ENCODE results near the gene EFNA1.

DNA sequence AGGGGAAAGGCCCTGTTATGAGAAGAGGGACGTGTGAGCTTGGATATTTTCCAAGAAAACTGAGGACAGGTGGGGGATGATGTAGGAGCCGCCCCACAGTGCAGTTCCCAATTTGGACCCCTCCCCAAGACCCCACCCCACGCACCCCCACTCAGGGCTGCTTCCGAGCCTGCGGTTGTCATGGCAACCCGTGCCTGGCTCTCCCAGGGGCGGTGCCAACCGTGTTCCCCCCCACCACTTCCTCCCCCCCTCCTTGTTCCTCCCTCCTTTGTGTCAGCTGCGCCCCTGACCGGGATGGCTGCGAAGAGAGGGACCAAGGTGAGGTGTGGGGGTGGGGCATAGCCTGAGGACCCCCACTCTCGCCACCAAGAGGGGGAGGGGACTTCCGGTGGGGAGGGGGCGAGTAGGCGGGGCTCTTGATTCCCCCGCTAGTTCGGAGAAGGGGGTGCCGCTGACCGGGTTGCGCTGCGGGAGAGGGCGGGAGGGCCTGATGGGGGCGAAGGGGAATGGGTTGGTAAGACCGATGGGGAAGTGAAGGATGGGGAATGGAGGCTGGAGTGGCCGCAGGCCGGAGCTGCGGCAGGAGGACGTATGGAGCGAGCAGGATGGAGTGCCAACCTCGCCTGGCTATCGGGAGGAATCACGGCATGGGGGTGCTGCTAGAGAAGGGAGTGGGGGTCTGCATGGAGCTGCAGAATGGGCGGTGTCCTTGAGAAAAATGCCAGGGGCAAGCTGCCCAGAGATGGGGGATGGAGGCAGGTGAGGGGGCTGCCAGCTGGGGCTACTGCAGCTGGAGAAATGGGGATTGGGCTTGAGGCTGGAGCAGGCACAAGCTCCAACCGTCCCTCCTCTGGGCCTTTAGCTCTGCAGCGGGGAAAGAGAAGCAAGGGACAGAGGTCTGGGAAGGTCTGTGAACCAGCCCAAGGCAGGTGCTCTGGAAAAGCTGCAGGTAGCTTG is 46.9 kb downstream of the EFNA1 start:
- TF ChIP-seq, protein P1, sequence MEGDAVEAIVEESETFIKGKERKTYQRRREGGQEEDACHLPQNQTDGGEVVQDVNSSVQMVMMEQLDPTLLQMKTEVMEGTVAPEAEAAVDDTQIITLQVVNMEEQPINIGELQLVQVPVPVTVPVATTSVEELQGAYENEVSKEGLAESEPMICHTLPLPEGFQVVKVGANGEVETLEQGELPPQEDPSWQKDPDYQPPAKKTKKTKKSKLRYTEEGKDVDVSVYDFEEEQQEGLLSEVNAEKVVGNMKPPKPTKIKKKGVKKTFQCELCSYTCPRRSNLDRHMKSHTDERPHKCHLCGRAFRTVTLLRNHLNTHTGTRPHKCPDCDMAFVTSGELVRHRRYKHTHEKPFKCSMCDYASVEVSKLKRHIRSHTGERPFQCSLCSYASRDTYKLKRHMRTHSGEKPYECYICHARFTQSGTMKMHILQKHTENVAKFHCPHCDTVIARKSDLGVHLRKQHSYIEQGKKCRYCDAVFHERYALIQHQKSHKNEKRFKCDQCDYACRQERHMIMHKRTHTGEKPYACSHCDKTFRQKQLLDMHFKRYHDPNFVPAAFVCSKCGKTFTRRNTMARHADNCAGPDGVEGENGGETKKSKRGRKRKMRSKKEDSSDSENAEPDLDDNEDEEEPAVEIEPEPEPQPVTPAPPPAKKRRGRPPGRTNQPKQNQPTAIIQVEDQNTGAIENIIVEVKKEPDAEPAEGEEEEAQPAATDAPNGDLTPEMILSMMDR (IDR thresholded peaks at IDR 0.05; ENCODE audit: low read depth, low read length, poor library complexity, severe bottlenecking): no peak
- TF ChIP-seq EZH2phosphoT487 (IDR thresholded peaks at IDR 0.05; ENCODE audit: borderline replicate concordance, low read length): no peak
